ENCODE results near the gene CCDC85A. TPM values are rescaled to one million over a fixed set of nuclear protein-coding genes. Genes with fewer than 3 reads are reported as not detected.

CCDC85A gene
- total RNA-seq, 1 experiment from 2014 or later: 3.0 TPM

- no peaks in the 10 kb centered on the region for H3K36me3 Mint-ChIP-seq (ENCODE audit: insufficient read depth, unreplicated experiment)
- no peaks in the 10 kb centered on the region for H3K27me3 Mint-ChIP-seq (ENCODE audit: unreplicated experiment)
- no peak overlapping the region for H3K27ac Mint-ChIP-seq (ENCODE audit: unreplicated experiment)
- TF ChIP-seq CTCF (IDR thresholded peaks at IDR 0.05; ENCODE audit: unreplicated experiment): no peak
- H3K4me1 Mint-ChIP-seq (ENCODE audit: low read depth, unreplicated experiment): no peaks in the 10 kb centered on the region
- intact Hi-C loops (cut with micrococcal nuclease; ENCODE audit: unreplicated experiment): no loop called here
- no peak overlapping the region for H3K4me3 Mint-ChIP-seq (ENCODE audit: low read depth, unreplicated experiment)
- DNase-seq: no peak
- peaks cover 3% of the 10 kb centered on the region for H3K9me3 Mint-ChIP-seq (ENCODE audit: low read depth, unreplicated experiment)
- CTCF ChIA-PET: interaction anchor here (0.6 kb wide), 1 partner anchor 35 kb away, joined by 3 read pairs; no protein-coding TSS in a partner anchor
- no TSS peak for BruUV-seq (replicated peaks)
These were observed 18.8 kb downstream of the CCDC85A start for GRCh38 chr2:56202381-56203121.

- CTCF ChIA-PET: no interaction called here
- no peak for DNase-seq
- H3K27me3 Mint-ChIP-seq (ENCODE audit: unreplicated experiment): no peaks in the 10 kb centered on the region
- peaks cover 3% of the 10 kb centered on the region for H3K9me3 Mint-ChIP-seq (ENCODE audit: low read depth, unreplicated experiment)
- H3K4me1 Mint-ChIP-seq (ENCODE audit: low read depth, unreplicated experiment): no peaks in the 10 kb centered on the region
- no peak overlapping the region for H3K4me3 Mint-ChIP-seq (ENCODE audit: low read depth, unreplicated experiment)
- BruUV-seq (replicated peaks): no TSS peak
- no peaks in the 10 kb centered on the region for H3K36me3 Mint-ChIP-seq (ENCODE audit: insufficient read depth, unreplicated experiment)
- TF ChIP-seq CTCF (IDR thresholded peaks at IDR 0.05; ENCODE audit: unreplicated experiment): no peak
- no peak overlapping the region for H3K27ac Mint-ChIP-seq (ENCODE audit: unreplicated experiment)
- intact Hi-C loops (cut with micrococcal nuclease; ENCODE audit: unreplicated experiment): no loop called here
These were observed 20.8 kb downstream of the CCDC85A start for GRCh38 chr2:56204556-56204955.

- CTCF ChIA-PET: no interaction called here
- TF ChIP-seq CTCF (IDR thresholded peaks at IDR 0.05; ENCODE audit: unreplicated experiment): no peak
These were observed 22.5 kb downstream of the CCDC85A start for GRCh38 chr2:56206250-56206649.

GRCh38 chr2:56207760-56208159, 24.0 kb downstream of the CCDC85A start:
- Mint-ChIP-seq H3K4me1 (ENCODE audit: low read depth, unreplicated experiment) (no peaks in the 10 kb centered on the region), H3K27me3 (ENCODE audit: unreplicated experiment) (no peaks in the 10 kb centered on the region), H3K36me3 (ENCODE audit: insufficient read depth, unreplicated experiment) (no peaks in the 10 kb centered on the region), H3K4me3 (ENCODE audit: low read depth, unreplicated experiment) (no peak overlapping the region), H3K9me3 (ENCODE audit: low read depth, unreplicated experiment) (peaks cover 3% of the 10 kb centered on the region), H3K27ac (ENCODE audit: unreplicated experiment) (no peak overlapping the region)
- intact Hi-C loops (cut with micrococcal nuclease; ENCODE audit: unreplicated experiment): no loop called here
- no peak for DNase-seq
- no TSS peak for BruUV-seq (replicated peaks)
- CTCF ChIA-PET: interaction anchor here (0.6 kb wide), 1 partner anchor 27 kb away, joined by 6 read pairs; no protein-coding TSS in a partner anchor
- no peak for TF ChIP-seq CTCF (IDR thresholded peaks at IDR 0.05; ENCODE audit: unreplicated experiment)

More at GRCh38 chr2:56206250-56206649, 22.5 kb downstream of the CCDC85A start:
- H3K27me3 Mint-ChIP-seq (ENCODE audit: unreplicated experiment): no peaks in the 10 kb centered on the region
- peaks cover 3% of the 10 kb centered on the region for H3K9me3 Mint-ChIP-seq (ENCODE audit: low read depth, unreplicated experiment)
- no peak overlapping the region for H3K27ac Mint-ChIP-seq (ENCODE audit: unreplicated experiment)
- H3K4me3 Mint-ChIP-seq (ENCODE audit: low read depth, unreplicated experiment): no peak overlapping the region
- no peaks in the 10 kb centered on the region for H3K36me3 Mint-ChIP-seq (ENCODE audit: insufficient read depth, unreplicated experiment)
- BruUV-seq (replicated peaks): no TSS peak
- no peaks in the 10 kb centered on the region for H3K4me1 Mint-ChIP-seq (ENCODE audit: low read depth, unreplicated experiment)
- intact Hi-C loops (cut with micrococcal nuclease; ENCODE audit: unreplicated experiment): no loop called here
- DNase-seq: no peak
